HCT116 (cell line): ENCODE results near the gene ATL2.

Experiments used
- POLR2A ChIP-seq: IDR thresholded peaks from 2 replicates; pipeline ENCODE4 v1.7.0; 2011; ENCODE audit warnings: borderline replicate concordance; ENCODE audit not compliant: insufficient read depth, insufficient read length; ENCODE audit errors: extremely low read depth
- RAD21 ChIP-seq: IDR thresholded peaks from 2 replicates; pipeline ENCODE4 v1.6.1; 2012; ENCODE audit warnings: low read depth, mild to moderate bottlenecking
- TF ChIP-seq, protein P1 (sequence below), 3 experiments: fragments of 200-600 bp in 1 of 3; sonication (generic) in 1 of 3; IDR thresholded peaks in 2 of 3; conservative IDR thresholded peaks in 1 of 3; 2 replicates each; pipeline ENCODE4 v1.5.1; 2012 to 2017; ENCODE audit warnings: low read depth in 2 of 3, low read length in 2 of 3, antibody characterized with exemption in 1 of 3, borderline replicate concordance in 1 of 3, control low read depth in 1 of 3, mild to moderate bottlenecking in 1 of 3, mixed read lengths in 1 of 3, mixed run types in 1 of 3, moderate library complexity in 1 of 3; ENCODE audit not compliant: insufficient read depth in 1 of 3
- TF ChIP-seq, protein P2 (sequence below): IDR thresholded peaks from 2 replicates; pipeline ENCODE4 v1.6.1; 2011; ENCODE audit warnings: mild to moderate bottlenecking, low read length, moderate library complexity; ENCODE audit not compliant: insufficient replicate concordance; ENCODE audit errors: extremely low read depth
- TF ChIP-seq, protein P3 (sequence below): IDR thresholded peaks from 2 replicates; pipeline ENCODE4 v1.6.1; 2012; ENCODE audit warnings: low read depth

DNA sequence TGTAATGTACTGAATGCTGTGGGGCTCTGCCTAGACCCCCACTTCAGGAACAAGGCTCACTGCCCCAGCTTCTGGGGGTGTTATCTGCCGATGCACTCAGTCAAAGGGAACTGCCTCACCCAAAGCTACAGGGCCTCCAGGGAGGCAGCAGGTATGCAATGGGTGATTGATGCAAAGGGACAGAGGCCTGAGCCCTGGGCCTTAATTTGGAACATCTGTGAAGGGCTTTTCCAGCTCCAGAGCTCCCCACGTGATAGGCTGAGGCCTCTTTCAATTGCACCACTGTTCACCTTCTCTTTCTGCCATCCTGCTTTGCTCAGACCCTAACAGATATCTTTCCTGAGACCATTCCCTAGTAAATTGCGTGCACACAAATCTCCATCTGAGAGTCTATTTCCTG, 131.0 kb downstream of the ATL2 start:
- TF ChIP-seq, protein P1, sequence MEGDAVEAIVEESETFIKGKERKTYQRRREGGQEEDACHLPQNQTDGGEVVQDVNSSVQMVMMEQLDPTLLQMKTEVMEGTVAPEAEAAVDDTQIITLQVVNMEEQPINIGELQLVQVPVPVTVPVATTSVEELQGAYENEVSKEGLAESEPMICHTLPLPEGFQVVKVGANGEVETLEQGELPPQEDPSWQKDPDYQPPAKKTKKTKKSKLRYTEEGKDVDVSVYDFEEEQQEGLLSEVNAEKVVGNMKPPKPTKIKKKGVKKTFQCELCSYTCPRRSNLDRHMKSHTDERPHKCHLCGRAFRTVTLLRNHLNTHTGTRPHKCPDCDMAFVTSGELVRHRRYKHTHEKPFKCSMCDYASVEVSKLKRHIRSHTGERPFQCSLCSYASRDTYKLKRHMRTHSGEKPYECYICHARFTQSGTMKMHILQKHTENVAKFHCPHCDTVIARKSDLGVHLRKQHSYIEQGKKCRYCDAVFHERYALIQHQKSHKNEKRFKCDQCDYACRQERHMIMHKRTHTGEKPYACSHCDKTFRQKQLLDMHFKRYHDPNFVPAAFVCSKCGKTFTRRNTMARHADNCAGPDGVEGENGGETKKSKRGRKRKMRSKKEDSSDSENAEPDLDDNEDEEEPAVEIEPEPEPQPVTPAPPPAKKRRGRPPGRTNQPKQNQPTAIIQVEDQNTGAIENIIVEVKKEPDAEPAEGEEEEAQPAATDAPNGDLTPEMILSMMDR (IDR thresholded peaks at IDR 0.05 in 2 of 3, conservative IDR thresholded peaks at IDR 0.05 in 1 of 3; ENCODE audit: borderline replicate concordance in 1 of 3, insufficient read depth in 1 of 3, low read depth in 2 of 3, low read length in 2 of 3) = no peak
- TF ChIP-seq, protein P2, sequence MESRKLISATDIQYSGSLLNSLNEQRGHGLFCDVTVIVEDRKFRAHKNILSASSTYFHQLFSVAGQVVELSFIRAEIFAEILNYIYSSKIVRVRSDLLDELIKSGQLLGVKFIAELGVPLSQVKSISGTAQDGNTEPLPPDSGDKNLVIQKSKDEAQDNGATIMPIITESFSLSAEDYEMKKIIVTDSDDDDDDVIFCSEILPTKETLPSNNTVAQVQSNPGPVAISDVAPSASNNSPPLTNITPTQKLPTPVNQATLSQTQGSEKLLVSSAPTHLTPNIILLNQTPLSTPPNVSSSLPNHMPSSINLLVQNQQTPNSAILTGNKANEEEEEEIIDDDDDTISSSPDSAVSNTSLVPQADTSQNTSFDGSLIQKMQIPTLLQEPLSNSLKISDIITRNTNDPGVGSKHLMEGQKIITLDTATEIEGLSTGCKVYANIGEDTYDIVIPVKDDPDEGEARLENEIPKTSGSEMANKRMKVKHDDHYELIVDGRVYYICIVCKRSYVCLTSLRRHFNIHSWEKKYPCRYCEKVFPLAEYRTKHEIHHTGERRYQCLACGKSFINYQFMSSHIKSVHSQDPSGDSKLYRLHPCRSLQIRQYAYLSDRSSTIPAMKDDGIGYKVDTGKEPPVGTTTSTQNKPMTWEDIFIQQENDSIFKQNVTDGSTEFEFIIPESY = no peak
- TF ChIP-seq RAD21 (no peak), POLR2A (no peak)
- TF ChIP-seq, protein P3, sequence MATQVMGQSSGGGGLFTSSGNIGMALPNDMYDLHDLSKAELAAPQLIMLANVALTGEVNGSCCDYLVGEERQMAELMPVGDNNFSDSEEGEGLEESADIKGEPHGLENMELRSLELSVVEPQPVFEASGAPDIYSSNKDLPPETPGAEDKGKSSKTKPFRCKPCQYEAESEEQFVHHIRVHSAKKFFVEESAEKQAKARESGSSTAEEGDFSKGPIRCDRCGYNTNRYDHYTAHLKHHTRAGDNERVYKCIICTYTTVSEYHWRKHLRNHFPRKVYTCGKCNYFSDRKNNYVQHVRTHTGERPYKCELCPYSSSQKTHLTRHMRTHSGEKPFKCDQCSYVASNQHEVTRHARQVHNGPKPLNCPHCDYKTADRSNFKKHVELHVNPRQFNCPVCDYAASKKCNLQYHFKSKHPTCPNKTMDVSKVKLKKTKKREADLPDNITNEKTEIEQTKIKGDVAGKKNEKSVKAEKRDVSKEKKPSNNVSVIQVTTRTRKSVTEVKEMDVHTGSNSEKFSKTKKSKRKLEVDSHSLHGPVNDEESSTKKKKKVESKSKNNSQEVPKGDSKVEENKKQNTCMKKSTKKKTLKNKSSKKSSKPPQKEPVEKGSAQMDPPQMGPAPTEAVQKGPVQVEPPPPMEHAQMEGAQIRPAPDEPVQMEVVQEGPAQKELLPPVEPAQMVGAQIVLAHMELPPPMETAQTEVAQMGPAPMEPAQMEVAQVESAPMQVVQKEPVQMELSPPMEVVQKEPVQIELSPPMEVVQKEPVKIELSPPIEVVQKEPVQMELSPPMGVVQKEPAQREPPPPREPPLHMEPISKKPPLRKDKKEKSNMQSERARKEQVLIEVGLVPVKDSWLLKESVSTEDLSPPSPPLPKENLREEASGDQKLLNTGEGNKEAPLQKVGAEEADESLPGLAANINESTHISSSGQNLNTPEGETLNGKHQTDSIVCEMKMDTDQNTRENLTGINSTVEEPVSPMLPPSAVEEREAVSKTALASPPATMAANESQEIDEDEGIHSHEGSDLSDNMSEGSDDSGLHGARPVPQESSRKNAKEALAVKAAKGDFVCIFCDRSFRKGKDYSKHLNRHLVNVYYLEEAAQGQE = no peak
